ENCODE data around the gene EPN1.

DNA sequence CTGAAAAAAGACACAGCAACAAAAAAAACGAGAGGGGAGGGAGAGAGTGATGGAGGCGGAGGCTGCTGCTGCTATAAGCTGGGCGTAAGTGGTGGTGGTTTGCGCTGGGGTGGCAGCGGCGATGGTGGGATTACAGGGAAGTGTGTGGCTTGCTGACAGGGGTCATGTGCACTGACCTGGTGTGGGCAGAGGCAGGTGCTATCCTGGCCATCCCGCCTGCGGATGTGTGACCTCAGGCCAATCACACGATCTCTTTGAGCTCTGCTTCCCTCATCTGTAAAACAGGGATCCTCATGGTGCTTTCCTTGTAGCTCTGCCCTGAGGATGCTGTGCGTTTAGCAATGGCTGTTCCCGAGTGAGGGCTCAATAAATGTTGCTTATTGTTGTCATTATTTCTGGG lies 37.5 kb upstream of the EPN1 start:
- TF ChIP-seq, protein P1, sequence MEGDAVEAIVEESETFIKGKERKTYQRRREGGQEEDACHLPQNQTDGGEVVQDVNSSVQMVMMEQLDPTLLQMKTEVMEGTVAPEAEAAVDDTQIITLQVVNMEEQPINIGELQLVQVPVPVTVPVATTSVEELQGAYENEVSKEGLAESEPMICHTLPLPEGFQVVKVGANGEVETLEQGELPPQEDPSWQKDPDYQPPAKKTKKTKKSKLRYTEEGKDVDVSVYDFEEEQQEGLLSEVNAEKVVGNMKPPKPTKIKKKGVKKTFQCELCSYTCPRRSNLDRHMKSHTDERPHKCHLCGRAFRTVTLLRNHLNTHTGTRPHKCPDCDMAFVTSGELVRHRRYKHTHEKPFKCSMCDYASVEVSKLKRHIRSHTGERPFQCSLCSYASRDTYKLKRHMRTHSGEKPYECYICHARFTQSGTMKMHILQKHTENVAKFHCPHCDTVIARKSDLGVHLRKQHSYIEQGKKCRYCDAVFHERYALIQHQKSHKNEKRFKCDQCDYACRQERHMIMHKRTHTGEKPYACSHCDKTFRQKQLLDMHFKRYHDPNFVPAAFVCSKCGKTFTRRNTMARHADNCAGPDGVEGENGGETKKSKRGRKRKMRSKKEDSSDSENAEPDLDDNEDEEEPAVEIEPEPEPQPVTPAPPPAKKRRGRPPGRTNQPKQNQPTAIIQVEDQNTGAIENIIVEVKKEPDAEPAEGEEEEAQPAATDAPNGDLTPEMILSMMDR (IDR thresholded peaks at IDR 0.05): no peak
- TF ChIP-seq EP300 (IDR thresholded peaks at IDR 0.05): no peak
